ENCODE data around the gene PDE3A.
A peak's percentile ranks its signal among the peaks of the same experiment; 100 is the strongest.

The PDE3A gene

GRCh38 chr12:20426957-20427356 lies 58.6 kb downstream of the PDE3A start:
- no peak for DNase-seq

DNA sequence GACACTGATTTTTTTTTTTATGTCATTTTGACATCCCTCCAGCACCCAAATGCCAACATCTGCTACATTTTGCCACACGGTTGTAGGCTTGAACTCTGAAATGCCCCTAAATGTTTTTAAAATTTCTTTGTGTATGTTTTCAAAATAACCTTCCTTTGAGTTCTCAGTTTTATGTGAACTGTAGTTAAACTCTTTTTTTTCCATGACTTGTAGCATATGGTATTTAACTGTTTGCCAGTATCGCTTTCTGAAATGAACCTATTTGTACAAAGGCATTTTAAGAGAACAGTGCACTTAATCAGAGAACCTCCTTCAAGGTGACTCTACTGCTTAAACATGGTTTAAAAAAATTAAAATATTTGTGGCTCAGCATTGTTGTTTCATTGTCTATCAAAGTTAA lies 61.5 kb downstream of the PDE3A start:
- DNase-seq = no peak

DNA sequence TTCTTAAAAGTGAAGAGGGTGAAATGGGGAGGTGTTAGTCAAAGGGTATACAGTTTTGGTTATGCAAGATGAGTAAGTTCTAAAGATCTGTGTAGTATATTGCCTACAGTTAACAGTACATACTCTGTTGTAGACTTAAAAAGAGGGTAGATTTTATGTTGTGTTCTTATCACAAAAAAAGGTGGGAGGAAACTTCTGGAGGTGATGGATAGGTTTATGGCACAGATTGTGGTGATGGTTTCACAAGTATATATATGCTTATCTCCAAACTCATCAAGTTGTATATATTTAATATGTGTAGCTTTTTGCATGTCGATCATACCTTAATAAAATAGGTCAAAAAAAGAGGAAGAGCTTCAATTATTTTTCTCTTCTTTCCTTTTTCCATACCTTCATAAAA lies 64.0 kb downstream of the PDE3A start:
- DNase-seq = no peak

GRCh38 chr12:20434996-20435395 lies 66.7 kb downstream of the PDE3A start:
- no peak for DNase-seq

- DNase-seq = no peak
Observed at GRCh38 chr12:20436316-20436715, 68.0 kb downstream of the PDE3A start.

DNA sequence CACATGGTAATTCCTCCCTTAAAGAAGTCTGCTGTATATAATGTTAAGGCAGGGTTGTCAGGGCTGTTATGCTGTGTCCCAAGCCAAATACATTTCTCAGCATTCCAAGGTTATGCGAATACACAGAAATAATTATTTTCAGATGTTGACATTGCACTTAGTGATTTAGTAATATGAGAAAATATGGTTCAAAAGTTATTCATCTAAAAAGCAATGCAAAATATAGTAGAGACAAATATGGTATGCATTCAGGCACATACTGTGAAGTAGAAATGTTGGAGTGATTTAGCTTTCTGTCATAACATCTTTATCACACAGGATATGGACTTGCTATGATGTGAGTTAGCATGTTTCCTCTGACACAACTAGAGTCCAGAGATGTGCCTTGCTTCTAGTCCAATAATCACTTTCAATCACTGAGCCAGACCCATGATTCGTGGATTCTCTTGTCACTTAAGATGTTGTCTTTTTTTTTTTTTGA lies 70.0 kb downstream of the PDE3A start:
- no peak for DNase-seq

DNA sequence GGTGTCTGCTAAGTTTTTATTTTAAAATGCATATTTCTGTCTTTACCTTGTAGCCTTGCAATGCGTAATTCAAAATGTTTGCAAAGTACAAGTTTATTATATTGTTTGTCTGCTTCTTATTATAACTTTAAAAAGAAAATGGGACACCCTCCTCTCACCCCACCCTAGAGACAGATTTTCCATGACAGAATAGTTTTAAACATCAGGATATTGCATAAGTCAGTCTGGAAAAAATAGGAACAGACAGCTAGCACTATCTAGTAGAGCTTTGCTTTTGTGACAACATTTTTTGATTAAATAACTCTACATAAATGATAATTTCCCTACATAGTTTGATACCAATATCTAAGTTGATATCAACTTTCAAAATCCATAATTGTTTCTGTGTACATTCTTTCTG lies 71.3 kb downstream of the PDE3A start:
- DNase-seq = no peak

DNA sequence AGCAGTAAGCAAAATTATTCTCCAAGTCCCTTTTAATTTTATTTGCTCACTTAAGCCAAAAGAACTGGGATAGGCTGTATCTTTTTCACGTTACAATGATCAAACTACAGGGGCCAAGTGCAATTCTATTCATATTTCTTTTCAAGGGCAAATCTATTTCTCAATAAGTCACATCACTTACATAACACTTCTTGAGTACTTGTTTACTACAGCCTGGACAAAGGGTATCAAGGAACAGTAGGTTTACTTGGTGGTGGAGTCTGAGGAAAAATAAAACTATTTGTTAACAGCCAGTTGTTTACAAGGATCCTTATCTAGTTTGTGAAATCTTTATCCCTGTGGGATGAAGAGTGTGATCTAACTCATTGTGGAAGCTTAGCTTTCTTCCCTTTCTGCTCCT lies 72.1 kb downstream of the PDE3A start:
- no peak for DNase-seq

GRCh38 chr12:20442322-20442721 lies 74.0 kb downstream of the PDE3A start:
- DNase-seq = no peak

DNA sequence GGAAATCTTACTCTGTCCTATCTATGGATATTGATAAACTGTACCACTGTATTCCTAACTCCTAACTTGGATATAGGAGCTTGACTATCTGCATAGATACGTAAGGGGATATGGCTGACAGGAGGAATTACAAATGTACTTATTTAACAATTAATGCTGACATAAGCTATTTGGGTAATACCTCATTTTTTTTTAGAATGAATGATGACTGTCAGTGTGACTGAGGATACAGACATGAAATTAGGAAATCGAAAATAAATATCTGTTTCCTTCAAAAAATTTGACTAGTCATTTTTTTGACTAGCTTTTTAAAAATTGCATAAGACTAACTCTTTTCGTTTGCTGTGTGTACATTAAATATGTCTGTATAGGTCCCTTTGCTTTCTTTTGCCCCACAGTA lies 74.9 kb downstream of the PDE3A start:
- DNase-seq = no peak

- no peak for DNase-seq
Observed at GRCh38 chr12:20443792-20444191, 75.5 kb downstream of the PDE3A start.

DNA sequence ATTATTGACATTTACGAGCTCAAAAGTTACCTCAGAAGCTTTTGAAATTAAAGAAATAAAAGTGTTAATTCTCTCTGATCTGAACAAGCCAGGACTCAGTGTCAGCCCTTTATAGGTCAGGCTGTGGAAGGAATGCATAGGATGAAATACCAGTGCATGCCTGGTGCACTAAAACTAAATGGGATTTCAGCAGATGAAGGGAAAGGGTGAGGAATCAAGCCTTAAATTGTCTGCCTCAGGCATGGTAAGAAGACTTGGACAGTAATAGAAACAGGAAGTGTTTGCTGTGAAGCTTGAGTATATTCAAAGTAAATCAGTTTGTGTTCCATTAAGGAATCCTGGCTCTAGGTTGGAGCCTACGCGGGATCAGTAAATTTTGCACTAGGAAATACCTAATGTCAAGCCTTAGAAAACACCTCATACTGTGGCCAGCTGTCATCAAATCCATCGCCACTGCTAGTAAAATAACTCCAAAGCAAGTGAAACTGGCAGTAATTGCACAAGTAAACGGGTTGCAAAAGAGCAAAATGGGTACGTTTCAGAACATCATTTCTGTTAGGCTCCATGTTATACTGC lies 76.3 kb downstream of the PDE3A start:
- peak in 1 of 2 experiments; percentile 12 for DNase-seq

GRCh38 chr12:20445687-20446086 lies 77.3 kb downstream of the PDE3A start:
- DNase-seq = peak; percentile 59 to 88

GRCh38 chr12:20446836-20447235 lies 78.5 kb downstream of the PDE3A start:
- no peak for DNase-seq

DNA sequence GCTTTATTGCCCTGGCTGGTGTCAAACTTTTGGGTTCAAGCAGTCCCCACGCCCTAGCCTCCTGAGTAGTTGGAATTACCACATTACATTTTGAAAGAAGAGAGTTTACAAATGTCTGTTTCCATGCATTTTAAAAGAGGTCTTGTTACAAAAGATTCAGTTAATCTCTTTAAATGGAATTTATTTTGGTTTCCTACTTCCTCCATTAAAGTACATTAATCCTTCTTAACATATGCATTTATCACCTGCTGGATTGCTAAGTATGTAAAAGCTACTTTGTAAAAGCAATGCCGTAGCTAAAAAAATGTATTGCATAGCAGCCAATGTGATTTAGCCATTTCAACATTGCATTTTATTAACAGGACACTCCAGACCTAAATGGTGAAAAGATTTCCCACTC lies 80.4 kb downstream of the PDE3A start:
- DNase-seq = no peak

DNA sequence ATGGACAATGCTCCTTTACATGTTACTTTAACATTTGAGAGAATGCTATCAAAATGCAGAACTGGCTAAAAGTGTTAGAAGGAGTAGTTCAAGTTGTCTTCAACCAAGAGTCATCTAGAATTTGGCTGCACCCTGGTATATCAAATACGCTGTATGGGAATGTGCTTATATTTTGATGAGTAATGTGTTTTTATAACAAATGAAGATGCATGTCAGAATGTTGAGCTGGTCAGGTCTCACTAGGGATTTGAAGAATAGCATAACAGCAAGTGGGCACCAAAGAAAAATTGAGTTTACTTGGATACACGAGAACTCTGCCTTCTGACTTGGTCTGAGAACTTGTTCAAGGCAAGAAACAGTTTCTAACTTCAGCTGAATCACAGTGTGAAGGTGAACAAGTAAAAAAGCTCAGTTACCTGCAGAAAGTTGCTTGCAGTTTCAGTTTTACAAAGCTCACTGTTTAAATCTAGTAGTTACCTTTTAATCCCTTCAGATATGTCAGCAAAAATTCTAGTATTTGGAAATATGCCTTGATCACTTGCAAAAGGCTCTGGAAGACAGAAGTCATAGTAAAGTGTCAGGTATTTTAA lies 82.3 kb downstream of the PDE3A start:
- no peak for DNase-seq

DNA sequence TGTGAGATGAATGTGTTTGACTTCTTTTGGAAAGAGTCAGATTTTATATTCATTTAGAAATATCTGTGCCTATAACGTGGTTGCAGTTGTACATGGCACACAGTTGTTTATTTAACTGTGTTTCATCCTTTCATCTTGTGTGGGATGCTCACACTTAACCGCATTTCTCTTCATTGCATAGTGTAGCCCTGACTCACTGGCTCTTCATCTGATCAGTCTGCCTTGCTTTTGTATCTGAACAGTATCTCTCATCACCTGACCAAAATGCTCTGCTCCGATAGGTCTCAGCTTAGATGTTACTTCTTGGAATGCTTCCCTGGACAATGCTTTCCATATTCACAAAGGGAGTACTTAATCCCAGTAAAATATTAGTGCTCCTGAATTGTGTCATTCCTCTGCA lies 83.4 kb downstream of the PDE3A start:
- no peak for DNase-seq

GRCh38 chr12:20452496-20453010 lies 84.2 kb downstream of the PDE3A start:
- no peak for DNase-seq

DNA sequence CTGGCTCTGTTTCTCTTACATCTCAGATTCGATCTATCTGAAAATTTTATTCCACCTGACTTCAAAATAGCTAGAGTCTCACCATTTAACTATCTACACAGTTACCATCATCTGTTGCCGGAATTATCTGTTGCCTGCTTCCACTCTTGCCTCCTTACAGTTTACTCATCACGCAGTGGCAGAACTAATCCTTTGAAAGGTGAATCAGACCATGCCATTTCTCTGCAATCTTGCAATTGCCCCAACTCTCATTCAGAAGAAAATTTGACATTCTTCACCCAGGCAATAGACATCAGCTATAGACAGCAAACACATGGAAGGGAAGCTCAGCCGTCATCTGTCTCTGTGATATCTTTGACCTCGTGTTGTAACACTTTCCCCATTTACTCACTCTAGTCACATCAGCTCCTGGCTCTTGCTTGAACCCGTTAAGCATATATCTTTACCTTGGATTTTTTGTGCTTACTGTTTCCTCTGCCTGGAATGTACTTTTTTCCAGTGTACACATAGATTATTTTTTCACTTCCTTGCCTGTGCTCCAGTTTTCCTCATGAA lies 85.5 kb downstream of the PDE3A start:
- DNase-seq = no peak

DNA sequence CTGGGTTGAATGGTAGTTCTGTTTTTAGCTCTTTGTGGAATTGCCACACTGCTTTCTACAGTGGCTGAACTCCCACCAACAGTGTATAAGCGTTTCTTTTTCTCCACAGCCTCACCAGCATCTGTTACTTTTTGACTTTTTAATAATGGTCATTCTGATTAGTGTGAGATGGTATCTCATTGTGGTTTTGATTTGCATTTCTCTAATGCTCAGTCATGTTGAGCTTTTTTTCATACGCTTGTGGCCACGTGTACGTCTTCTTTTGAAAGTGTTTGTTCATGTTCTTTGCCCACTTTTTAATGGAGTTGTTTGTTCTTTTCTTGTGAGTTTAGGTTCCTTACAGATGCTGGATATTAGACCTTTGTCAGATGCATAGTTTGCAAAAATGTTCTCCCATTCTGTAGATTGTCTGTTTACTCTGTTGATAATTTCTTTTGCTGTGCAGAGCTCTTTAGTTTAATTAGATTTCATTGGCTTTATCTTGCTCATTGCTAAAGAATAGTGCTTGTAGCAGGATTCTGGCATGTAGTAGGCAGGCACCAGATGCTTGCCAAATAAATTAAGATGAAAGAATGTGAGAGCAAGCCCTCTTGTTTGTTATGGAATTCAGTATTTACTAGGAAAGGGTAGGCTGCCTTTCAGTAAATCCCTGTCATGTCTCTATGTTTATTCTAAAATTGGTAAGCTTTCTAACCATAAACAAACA lies 86.8 kb downstream of the PDE3A start:
- no peak for DNase-seq

DNA sequence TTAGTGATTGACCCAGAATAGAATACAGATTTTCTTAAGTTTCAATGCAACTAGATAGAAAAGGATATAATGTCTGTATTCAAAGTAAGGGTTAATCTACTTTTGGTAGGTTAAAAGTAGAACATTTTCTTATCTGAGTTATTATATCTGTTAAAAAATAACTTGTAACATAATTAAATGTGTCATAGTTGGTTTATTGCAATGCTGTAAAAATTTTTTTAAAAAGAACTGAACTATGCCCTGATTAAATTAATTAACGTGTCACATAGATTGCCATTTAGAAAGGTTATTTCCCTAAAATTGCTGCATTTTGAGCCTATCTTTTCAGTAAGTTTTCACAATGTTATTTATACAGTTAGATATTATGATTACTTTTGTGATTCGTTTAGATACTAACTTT lies 89.2 kb downstream of the PDE3A start:
- DNase-seq = no peak

- DNase-seq = no peak
Observed at GRCh38 chr12:20458011-20458410, 89.7 kb downstream of the PDE3A start.

DNA sequence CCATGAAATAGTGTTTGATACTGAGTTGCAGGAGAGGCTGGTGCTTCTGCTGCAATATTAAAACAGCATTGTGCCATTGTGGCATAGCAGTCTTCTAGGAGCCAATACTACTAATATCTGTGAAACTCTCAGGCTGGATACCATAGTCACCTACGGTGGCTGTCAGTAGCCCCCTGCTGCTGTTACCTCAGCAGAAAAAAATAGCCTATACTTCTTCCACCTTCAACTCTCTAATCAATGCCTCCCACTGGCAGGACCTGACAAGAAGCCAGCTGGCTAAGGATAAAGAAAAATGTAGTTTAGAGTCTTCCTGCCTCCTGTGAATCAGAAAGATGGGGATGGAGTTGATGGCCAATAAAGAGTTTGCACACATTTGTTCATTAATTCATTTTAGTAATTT lies 91.6 kb downstream of the PDE3A start:
- DNase-seq = no peak

DNA sequence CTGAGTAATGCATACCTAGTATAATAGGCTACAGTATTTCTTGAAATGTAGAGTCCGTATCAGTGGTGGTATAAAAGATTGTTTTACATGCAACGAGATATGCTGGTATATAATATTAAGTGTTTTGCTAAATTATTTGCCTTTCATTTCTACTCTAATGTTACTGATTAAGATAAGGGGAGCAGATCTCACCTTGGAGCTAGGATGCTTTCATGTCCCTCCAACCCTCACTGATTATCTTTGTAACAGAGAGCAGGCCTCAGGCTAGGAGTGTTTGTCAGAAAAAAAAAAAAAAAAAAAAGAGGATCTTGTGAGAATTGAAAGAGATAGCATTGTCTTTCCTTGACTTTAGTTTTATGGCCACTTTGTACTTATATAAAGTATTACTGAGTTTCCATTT lies 92.6 kb downstream of the PDE3A start:
- no peak for DNase-seq
